ENCODE data around the gene HENMT1.

Gene HENMT1

GRCh38 chr1:108699375-108700332 lies 38.8 kb upstream of the HENMT1 start:
- TF ChIP-seq CTCF (IDR thresholded peaks at IDR 0.05; ENCODE audit: low read depth, low read length, missing control alignments): no peak

GRCh38 chr1:108695535-108695934 lies 34.6 kb upstream of the HENMT1 start:
- no peak for DNase-seq (ENCODE audit: extremely low read depth, low read depth)
- H3K4me3 ChIP-seq (replicated peaks; ENCODE audit: low read depth, low read length): peak overlapping the region; percentile 81; the same call in 1 of the 2 replicates
- TF ChIP-seq CTCF (IDR thresholded peaks at IDR 0.05; ENCODE audit: low read depth, low read length, missing control alignments): no peak

More at GRCh38 chr1:108699375-108700332, 38.8 kb upstream of the HENMT1 start:
- no peak overlapping the region for H3K4me3 ChIP-seq (replicated peaks; ENCODE audit: low read depth, low read length)
- DNase-seq (ENCODE audit: extremely low read depth, low read depth): no peak

- DNase-seq (ENCODE audit: extremely low read depth, low read depth): peak; percentile 25
- TF ChIP-seq CTCF (IDR thresholded peaks at IDR 0.05; ENCODE audit: low read depth, low read length, missing control alignments): no peak
These were observed 32.1 kb upstream of the HENMT1 start for GRCh38 chr1:108692724-108693655.

GRCh38 chr1:108691942-108692723 lies 31.2 kb upstream of the HENMT1 start, which contains the start of gene PRPF38B:
Gene PRPF38B (plus strand): TSS chr1:108692310. CDS start chr1:108692592, 282 bp downstream.
- peak within 1 kb of the TSS; percentile 81 for H3K4me3 ChIP-seq (replicated peaks; ENCODE audit: low read depth, low read length)
- peak; percentile 67 for DNase-seq (ENCODE audit: extremely low read depth, low read depth)
- TF ChIP-seq CTCF (IDR thresholded peaks at IDR 0.05; ENCODE audit: low read depth, low read length, missing control alignments): no peak

More at GRCh38 chr1:108692724-108693655, 32.1 kb upstream of the HENMT1 start:
- H3K4me3 ChIP-seq (replicated peaks; ENCODE audit: low read depth, low read length): peak overlapping the region; percentile 81

- peak overlapping the region; percentile 81 for H3K4me3 ChIP-seq (replicated peaks; ENCODE audit: low read depth, low read length)
- DNase-seq (ENCODE audit: extremely low read depth, low read depth): no peak
- TF ChIP-seq CTCF (IDR thresholded peaks at IDR 0.05; ENCODE audit: low read depth, low read length, missing control alignments): no peak
These were observed 30.4 kb upstream of the HENMT1 start for GRCh38 chr1:108691128-108691941.

Data from HFF-Myc (cell line).